Sigmoid colon (tissue), 4 donors: ENCODE results near the gene AADAT.

ENCODE experiments used
- CTCF ChIP-seq, 4 experiments: fragments of 450-650 bp in 3 of 4; fragments of 200-600 bp in 1 of 4; IDR thresholded peaks; one replicate each; pipeline ENCODE4 v1.5.1; 2016 to 2019; ENCODE audit warnings: antibody characterized with exemption in 4 of 4, mild to moderate bottlenecking in 3 of 4, moderate library complexity in 2 of 4
- EP300 ChIP-seq, 4 donors: sonication (generic); formaldehyde crosslinking; IDR thresholded peaks; one replicate each; pipeline ENCODE4 v1.6.1; 2017; ENCODE audit warnings: antibody characterized with exemption in 4 of 4
- POLR2A ChIP-seq, 2 donors: fragments of 450-650 bp; IDR thresholded peaks; one replicate each; pipeline ENCODE4 v1.6.1; 2016; ENCODE audit warnings: antibody characterized with exemption in 2 of 2, mild to moderate bottlenecking in 2 of 2, moderate library complexity in 2 of 2
- POLR2AphosphoS5 ChIP-seq, 4 donors: sonication (generic); formaldehyde crosslinking; IDR thresholded peaks; one replicate each; pipeline ENCODE4 v1.6.1; 2017; ENCODE audit warnings: antibody characterized with exemption in 4 of 4

DNA sequence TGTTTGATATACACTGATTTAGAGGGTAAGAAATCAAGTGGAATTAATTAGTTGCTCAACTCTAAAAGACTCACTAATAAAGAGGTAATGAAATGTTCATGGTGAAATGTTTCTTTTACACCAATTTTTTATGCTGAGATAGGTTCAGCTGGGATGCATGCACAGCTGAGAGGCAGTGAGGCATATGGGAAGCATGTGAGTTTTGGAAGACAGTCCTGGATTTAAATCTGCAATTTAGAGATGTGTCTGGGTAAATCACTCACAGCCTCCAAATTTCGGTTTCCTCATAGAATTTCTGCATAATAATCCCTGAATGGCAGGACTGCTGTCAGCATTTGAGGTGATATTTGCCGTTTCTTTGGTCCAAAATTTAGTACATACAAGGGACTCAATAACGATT lies 48.2 kb upstream of the AADAT start:
- no peak for TF ChIP-seq POLR2AphosphoS5 (IDR thresholded peaks at IDR 0.05)
- TF ChIP-seq CTCF (IDR thresholded peaks at IDR 0.05) = no peak
- TF ChIP-seq POLR2A (IDR thresholded peaks at IDR 0.05) = no peak
- no peak for TF ChIP-seq EP300 (IDR thresholded peaks at IDR 0.05)
